ACC112 (cell line): ENCODE data around the gene GRIK4.

Experiments used
- H2AFZ ChIP-seq: fragments of 200-600 bp; sonication (generic); one replicate; pipeline ENCODE4 v1.6.0; 2017; ENCODE audit warnings: antibody characterized with exemption, low read length; ENCODE audit not compliant: unreplicated experiment
- H3K27ac ChIP-seq: fragments of 200-600 bp; sonication (generic); 2 replicates; pipeline ENCODE4 v1.5.1; 2014; ENCODE audit warnings: low read depth, mild to moderate bottlenecking, antibody characterized with exemption, low read length, moderate library complexity
- H3K27me3 ChIP-seq: fragments of 200-600 bp; sonication (generic); 2 replicates; pipeline ENCODE4 v1.6.1; 2014; ENCODE audit warnings: mild to moderate bottlenecking, antibody characterized with exemption, low read length, moderate library complexity, mixed read lengths; ENCODE audit not compliant: insufficient read depth
- H3K36me3 ChIP-seq: fragments of 200-600 bp; sonication (generic); 2 replicates; pipeline ENCODE4 v1.6.1; 2016; ENCODE audit warnings: mild to moderate bottlenecking, antibody characterized with exemption, low read length, moderate library complexity, mixed read lengths; ENCODE audit not compliant: insufficient read depth
- H3K4me1 ChIP-seq: fragments of 200-600 bp; sonication (generic); one replicate; pipeline ENCODE4 v1.6.1; 2016; ENCODE audit warnings: low read length, mixed read lengths; ENCODE audit not compliant: insufficient read depth, unreplicated experiment, control insufficient read depth
- H3K4me3 ChIP-seq: fragments of 200-600 bp; sonication (generic); 2 replicates; pipeline ENCODE4 v1.5.1; 2014; ENCODE audit warnings: mild to moderate bottlenecking, low read depth, low read length
- H3K79me2 ChIP-seq: fragments of 200-600 bp; sonication (generic); one replicate; pipeline ENCODE4 v1.6.0; 2016; ENCODE audit warnings: low read length; ENCODE audit not compliant: control insufficient read depth, unreplicated experiment, insufficient read depth

GRIK4 gene

GRCh38 chr11:120511116-120511819 is at the start of gene GRIK4:
GRIK4 (plus strand) TSS chr11:120511748; CDS start chr11:120660319, 148,571 bp downstream.
- Histone ChIP-seq H3K4me3 (peak within 1 kb of the TSS; percentile 64; the same call in 1 of the 2 replicates), H3K27me3 (peaks cover 65% of the 10 kb centered on the region), H3K36me3 (no peaks in the 10 kb centered on the region), H3K79me2 (no peaks in the 10 kb centered on the region), H2AFZ (peak within 1 kb of the TSS; percentile 38), H3K4me1 (no peaks in the 10 kb centered on the region), H3K27ac (no peak within 1 kb of the TSS)

GRCh38 chr11:120462825-120463224 is 48.7 kb upstream of the GRIK4 start:
- Histone ChIP-seq H3K79me2 (no peaks in the 10 kb centered on the region), H3K4me1 (peaks cover 1% of the 10 kb centered on the region), H3K36me3 (peaks cover 66% of the 10 kb centered on the region), H2AFZ (no peak overlapping the region), H3K27me3 (no peaks in the 10 kb centered on the region), H3K4me3 (no peak overlapping the region), H3K27ac (no peak overlapping the region)

GRCh38 chr11:120465921-120466534 is 45.5 kb upstream of the GRIK4 start:
- Histone ChIP-seq H3K27me3 (no peaks in the 10 kb centered on the region), H3K4me3 (no peak overlapping the region), H3K27ac (no peak overlapping the region), H3K4me1 (peaks cover 10% of the 10 kb centered on the region), H3K79me2 (no peaks in the 10 kb centered on the region), H2AFZ (no peak overlapping the region), H3K36me3 (peaks cover 53% of the 10 kb centered on the region)

DNA sequence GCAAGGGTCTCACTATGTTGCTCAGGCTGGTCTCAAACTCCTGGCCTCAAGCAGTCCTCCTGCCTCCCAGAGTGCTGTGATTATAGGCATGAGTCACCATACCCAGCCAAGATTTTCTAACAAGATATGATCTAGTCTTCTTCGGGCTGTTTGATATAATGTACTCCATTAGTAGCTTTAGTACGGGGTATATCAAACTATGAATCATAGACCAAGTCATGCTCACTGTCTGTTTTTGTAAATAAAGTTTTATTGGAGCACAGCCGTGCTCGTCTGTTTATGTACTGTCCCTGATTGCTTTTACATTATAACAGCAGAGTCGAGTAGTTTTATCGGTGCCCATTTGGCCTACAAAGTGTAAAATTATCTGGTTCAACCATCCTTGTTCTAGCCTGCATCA is 43.9 kb upstream of the GRIK4 start:
- H3K36me3 ChIP-seq, result peaks cover 47% of the 10 kb centered on the region
- no peak overlapping the region for H3K4me3 ChIP-seq

DNA sequence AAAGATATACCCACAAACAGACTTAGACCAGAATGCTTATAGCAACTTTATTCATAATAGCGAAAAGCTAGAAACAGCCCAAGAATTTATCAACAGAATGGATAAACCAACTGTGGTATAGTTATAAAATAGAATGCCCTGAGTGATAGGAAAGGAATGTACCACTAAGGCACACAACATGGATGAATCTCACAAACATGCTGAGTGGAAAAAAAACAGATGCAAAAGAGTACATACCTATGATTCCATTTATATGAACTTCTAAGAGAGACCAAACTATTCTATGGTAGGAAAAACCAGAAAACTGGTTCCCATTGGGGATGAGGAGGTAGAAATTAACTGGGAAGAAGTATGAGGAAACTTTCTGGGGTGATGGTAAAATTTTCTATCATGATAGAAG is 40.4 kb upstream of the GRIK4 start:
- no peaks in the 10 kb centered on the region for H3K27me3 ChIP-seq
- H2AFZ ChIP-seq, result no peak overlapping the region
- H3K79me2 ChIP-seq, result no peaks in the 10 kb centered on the region
- peak overlapping the region; percentile 68 for H3K27ac ChIP-seq
- peaks cover 15% of the 10 kb centered on the region for H3K4me1 ChIP-seq
- peaks cover 57% of the 10 kb centered on the region for H3K36me3 ChIP-seq
- H3K4me3 ChIP-seq, result no peak overlapping the region

More for the DNA sequence above, 43.9 kb upstream of the GRIK4 start:
- Histone ChIP-seq H3K4me1 (peaks cover 15% of the 10 kb centered on the region), H3K27me3 (no peaks in the 10 kb centered on the region), H3K79me2 (no peaks in the 10 kb centered on the region), H2AFZ (no peak overlapping the region), H3K27ac (no peak overlapping the region)

GRCh38 chr11:120471994-120472393 is 39.6 kb upstream of the GRIK4 start:
- H3K4me1 ChIP-seq, result peaks cover 15% of the 10 kb centered on the region
- no peak overlapping the region for H2AFZ ChIP-seq
- H3K4me3 ChIP-seq, result no peak overlapping the region
- H3K27me3 ChIP-seq, result no peaks in the 10 kb centered on the region
- H3K27ac ChIP-seq, result no peak overlapping the region; the same call in 1 of the 2 replicates
- H3K79me2 ChIP-seq, result no peaks in the 10 kb centered on the region
- peaks cover 48% of the 10 kb centered on the region for H3K36me3 ChIP-seq

GRCh38 chr11:120473503-120473902 is 38.0 kb upstream of the GRIK4 start:
- H3K79me2 ChIP-seq, result no peaks in the 10 kb centered on the region
- H3K4me1 ChIP-seq, result peaks cover 15% of the 10 kb centered on the region
- no peaks in the 10 kb centered on the region for H3K27me3 ChIP-seq
- no peak overlapping the region for H3K27ac ChIP-seq
- no peak overlapping the region for H2AFZ ChIP-seq
- no peak overlapping the region for H3K4me3 ChIP-seq
- peaks cover 45% of the 10 kb centered on the region for H3K36me3 ChIP-seq

DNA sequence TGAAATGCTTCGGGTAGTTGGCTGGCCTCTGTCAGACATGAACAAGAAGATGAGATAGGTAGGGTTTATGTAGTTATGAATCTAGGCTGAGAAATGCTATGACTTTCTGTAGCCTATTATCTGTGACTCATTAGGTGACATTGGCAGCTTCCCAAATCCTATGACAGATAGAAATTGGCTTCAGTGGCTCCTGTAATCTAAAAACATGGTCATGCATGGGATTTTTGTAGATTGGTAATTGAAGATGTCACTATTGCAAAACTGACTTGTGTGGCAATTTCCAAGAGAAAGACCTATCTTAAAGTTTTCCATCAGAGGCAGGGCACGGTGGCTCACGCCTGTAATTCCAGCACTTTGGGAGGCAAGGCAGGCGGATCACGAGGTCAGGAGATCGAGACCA is 29.4 kb upstream of the GRIK4 start:
- H3K27me3 ChIP-seq, result no peaks in the 10 kb centered on the region
- H3K4me1 ChIP-seq, result no peaks in the 10 kb centered on the region
- no peak overlapping the region for H2AFZ ChIP-seq
- H3K27ac ChIP-seq, result no peak overlapping the region
- no peaks in the 10 kb centered on the region for H3K79me2 ChIP-seq
- H3K4me3 ChIP-seq, result no peak overlapping the region
- peaks cover 32% of the 10 kb centered on the region for H3K36me3 ChIP-seq

GRCh38 chr11:120484722-120485121 is 26.8 kb upstream of the GRIK4 start:
- Histone ChIP-seq H3K27ac (no peak overlapping the region), H3K36me3 (peaks cover 18% of the 10 kb centered on the region; the same call in 1 of the 2 replicates), H3K79me2 (no peaks in the 10 kb centered on the region)

DNA sequence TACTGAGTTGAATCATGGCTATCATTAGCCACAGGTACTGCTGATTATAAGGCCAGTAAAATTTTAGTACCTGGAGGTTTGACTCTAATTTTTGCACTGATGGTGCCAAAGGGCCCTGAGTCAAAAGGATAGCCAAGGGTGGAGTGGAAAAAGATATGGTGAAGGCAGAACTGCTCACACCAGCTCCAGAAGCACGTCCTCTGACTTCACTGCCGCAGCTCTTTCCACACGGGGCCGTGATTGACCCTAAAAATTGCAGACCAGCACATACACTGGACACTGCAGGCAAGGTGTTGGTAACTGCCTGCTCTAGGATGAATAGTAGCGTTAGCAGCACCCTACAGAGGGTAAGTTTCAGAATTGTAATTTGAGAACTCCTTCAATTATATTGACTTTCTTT is 25.4 kb upstream of the GRIK4 start:
- Histone ChIP-seq H3K79me2 (no peaks in the 10 kb centered on the region), H2AFZ (no peak overlapping the region), H3K27me3 (no peaks in the 10 kb centered on the region), H3K4me3 (no peak overlapping the region), H3K36me3 (peaks cover 15% of the 10 kb centered on the region; the same call in 1 of the 2 replicates), H3K4me1 (no peaks in the 10 kb centered on the region), H3K27ac (no peak overlapping the region)

More at GRCh38 chr11:120484722-120485121, 26.8 kb upstream of the GRIK4 start:
- Histone ChIP-seq H3K4me3 (no peak overlapping the region), H3K4me1 (no peaks in the 10 kb centered on the region), H3K27me3 (no peaks in the 10 kb centered on the region), H2AFZ (no peak overlapping the region)

GRCh38 chr11:120489799-120490198 is 21.7 kb upstream of the GRIK4 start:
- no peaks in the 10 kb centered on the region for H3K79me2 ChIP-seq
- H3K36me3 ChIP-seq, result peaks cover 8% of the 10 kb centered on the region; the same call in 1 of the 2 replicates
- H2AFZ ChIP-seq, result no peak overlapping the region
- H3K27me3 ChIP-seq, result no peaks in the 10 kb centered on the region
- no peaks in the 10 kb centered on the region for H3K4me1 ChIP-seq
- no peak overlapping the region for H3K4me3 ChIP-seq
- no peak overlapping the region for H3K27ac ChIP-seq
